Body of pancreas (tissue), 4 donors: ENCODE results near the gene MAPK6.

Experiments
- CTCF ChIP-seq, 7 experiments: fragments of 450-650 bp in 4 of 7; fragments of 200-600 bp in 3 of 7; sonication (generic) in 3 of 7; IDR thresholded peaks; one replicate each; pipeline ENCODE4 v1.5.1; 2016 to 2019; ENCODE audit warnings: antibody characterized with exemption in 7 of 7
- POLR2A ChIP-seq, 3 donors: fragments of 450-650 bp; IDR thresholded peaks; one replicate each; pipeline ENCODE4 v1.6.1; 2016; ENCODE audit warnings: antibody characterized with exemption in 3 of 3, mild to moderate bottlenecking in 2 of 3

DNA sequence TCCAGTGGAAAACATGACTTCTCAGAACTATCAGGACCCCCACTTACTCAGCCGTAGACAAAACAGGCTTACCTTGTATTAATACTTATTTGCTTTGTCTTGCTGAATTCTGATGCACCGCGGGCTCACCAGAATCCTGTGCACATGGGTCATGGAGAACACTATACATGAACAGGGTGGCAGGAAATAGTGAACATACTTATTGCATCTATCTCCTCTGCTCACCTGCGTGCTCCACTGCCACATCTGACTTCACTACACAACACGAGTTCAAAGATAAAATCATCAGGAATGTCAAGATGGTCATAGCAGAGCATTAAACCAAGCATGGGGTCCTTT, 10.7 kb upstream of the MAPK6 start:
- TF ChIP-seq POLR2A (IDR thresholded peaks at IDR 0.05): no peak
- TF ChIP-seq CTCF (IDR thresholded peaks at IDR 0.05): no peak
